GM18507 (cell line): ENCODE results near the gene SCAF4.
"Not testable (repeated sequence)": the region's sequence is repeated elsewhere in the genome, so short reads cannot be mapped to it uniquely, and the experiment has no call there.

Source experiments
- DNase-seq: peaks from one replicate; pipeline ENCODE4 v3.0.0; 2011; ENCODE audit warnings: low read depth; ENCODE audit not compliant: insufficient read length; ENCODE audit errors: extremely low spot score
- FAIRE-seq: peaks from 2 replicates; lab custom pipeline; 2011; peaks lifted over from hg19 to GRCh38; lab: Jason Lieb, UNC

Gene SCAF4

GRCh38 chr21:31682620-31683019 lies 49.3 kb downstream of the SCAF4 start:
- DNase-seq (no peak), FAIRE-seq (no peak)

- no peak for FAIRE-seq
- DNase-seq: no peak
Measured at GRCh38 chr21:31678478-31678877, 53.4 kb downstream of the SCAF4 start.

GRCh38 chr21:31677047-31677446 lies 54.9 kb downstream of the SCAF4 start:
- no peak for FAIRE-seq
- no peak for DNase-seq

GRCh38 chr21:31675960-31676359 lies 56.0 kb downstream of the SCAF4 start:
- FAIRE-seq (no peak), DNase-seq (no peak)

DNA sequence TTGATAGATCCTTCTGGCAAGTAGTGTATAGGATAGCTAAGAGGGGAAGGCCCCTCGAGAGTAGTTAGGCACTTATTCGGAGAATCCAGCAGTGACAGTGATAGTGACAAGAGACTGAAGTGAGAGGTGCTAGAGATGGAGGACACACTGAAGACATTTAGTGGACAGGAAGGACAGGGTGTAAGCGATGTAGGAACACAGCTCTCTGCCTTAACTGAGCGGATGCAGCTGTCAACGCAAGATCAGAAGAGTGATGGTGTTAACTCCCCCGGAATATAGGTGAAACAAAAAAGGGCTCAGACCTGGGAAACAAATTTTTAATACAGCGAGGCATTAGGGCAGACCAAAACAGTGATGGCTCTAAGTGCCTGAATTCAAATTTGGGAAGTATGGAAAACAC lies 56.6 kb downstream of the SCAF4 start:
- FAIRE-seq (no peak), DNase-seq (no peak)

DNA sequence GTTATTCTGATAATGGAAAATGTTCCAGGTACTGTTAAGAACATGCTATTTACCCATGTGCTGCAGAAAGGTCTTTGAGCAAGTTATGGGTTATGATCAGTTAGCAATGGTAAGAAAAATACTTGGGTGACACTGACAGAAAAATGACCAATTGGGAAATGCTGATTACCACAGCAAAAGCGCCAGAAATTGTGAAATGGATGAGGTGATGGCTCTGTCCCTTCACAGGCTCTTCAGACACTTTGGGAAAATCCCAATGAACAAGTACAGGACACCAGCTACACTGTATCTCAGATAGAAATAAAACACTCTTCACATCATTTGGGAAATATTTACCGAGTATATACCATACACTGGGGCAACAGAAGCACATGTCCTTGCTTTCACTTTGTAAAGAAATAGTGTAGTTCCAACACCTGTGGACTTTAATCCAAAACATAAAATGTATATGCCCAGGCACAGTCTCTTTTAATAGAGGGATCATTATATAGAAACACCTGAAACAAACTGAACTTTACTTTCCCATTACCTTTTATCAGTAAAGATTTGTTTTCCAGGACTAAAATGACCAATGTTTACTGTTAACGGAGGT lies 58.5 kb downstream of the SCAF4 start:
- DNase-seq (no peak), FAIRE-seq (no peak)

DNA sequence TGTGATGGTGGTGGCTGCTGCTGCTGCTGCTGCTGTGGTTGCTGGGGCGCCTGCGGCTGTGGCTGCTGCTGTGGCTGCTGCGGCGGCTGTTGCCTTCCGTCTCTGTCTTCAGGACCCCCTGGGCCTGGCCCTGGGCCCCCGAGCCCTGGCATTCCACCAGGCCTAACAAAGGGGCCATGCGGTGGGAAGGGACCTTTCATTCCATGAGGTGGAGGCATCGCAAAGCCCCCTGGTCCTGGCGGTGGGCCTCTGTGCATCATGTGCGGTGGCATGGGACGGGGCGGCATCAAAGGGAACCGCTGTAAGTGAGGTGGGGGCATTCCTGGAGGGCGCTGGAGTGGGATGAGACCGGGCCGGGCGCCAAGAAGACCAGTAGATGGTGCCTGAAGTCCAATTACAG lies 60.0 kb downstream of the SCAF4 start:
- FAIRE-seq (no peak), DNase-seq (no peak)

DNA sequence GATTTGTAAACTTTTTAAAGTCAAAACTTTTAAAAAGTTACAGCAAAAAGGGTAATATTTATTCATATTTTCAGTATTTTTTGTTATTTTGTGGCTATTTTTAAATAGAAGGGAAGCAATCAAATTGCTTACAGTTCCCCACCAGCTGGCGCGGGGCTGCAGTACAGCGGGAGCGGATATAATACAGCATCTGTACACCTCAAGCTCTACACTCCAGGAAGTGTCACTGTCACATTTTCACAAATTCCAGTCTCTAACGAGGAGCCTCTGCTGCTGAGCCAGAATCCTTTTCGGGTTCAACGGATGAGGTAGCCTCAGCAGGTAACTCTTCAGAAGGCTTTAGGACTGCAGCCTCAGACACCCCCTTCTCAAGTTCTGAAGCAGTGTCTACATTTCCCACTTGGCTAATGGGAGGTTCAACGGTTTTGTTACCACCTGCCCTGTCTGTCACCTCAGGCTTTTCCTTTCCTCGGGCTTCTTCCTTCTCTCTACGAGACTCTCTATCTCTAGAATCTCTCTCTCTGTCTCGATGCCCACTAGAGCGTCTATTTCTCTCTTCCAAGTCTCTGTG lies 60.7 kb downstream of the SCAF4 start:
- DNase-seq (no peak), FAIRE-seq (no peak)

DNA sequence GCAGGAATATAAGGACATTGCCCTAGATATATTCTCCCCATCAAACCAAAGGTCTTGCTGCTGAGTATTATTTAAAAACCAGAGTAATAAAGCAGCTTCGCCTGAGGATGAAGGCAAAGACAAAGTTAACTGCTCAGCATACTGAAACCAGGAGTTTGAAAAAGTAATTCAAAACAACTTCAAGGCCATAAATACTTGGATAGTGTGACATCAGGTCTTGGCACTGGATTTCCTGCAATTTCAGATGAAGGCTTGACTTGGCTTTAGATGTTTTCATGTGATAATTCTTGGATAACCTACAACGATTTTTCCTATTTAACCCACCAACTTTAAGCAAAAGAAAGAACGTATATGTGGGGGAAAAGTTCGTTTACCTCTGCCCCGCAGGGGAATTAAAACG lies 61.8 kb downstream of the SCAF4 start:
- DNase-seq (no peak), FAIRE-seq (no peak)

DNA sequence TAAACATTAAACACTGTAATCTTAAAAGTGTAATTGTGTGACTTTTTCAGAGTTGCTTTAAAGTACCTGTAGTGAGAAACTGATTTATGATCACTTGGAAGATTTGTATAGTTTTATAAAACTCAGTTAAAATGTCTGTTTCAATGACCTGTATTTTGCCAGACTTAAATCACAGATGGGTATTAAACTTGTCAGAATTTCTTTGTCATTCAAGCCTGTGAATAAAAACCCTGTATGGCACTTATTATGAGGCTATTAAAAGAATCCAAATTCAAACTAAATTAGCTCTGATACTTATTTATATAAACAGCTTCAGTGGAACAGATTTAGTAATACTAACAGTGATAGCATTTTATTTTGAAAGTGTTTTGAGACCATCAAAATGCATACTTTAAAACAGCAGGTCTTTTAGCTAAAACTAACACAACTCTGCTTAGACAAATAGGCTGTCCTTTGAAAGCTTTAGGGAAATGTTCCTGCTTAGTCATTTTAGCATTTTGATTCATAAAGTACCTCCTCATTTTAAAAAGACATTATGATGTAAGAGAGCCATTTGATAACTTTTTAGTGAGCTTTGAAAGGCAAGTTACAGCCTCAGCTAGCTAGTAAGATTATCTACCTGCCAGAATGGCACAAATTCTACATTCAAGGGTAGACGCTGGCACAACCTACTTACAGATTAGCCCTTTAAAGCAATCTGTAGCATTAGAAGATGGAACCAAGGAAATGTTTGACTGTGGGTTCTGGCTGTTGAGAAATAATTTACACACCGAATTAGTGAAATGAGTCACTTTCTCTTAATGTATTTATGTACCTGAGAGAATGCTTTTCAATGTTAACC lies 63.0 kb downstream of the SCAF4 start:
- DNase-seq (no peak), FAIRE-seq (peak; percentile 44)

DNA sequence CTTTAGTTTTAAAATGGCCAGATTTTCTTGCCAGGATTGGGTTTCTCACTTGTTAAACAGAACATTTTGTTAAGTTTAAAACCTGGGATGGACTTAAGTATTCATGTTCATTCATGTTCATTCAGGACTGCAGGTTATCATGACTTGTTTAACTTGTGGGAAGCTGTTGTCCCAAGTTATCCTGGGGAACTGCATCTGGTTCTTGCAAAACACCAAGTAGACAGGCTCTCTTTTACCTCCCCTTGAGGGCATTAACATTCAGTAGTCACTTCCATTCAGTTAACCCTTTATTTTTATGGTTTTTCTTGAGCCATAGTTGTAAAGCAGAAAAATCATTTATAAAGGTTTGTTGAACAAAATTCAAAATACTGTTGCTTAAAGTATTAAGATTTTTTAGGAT lies 64.3 kb downstream of the SCAF4 start:
- DNase-seq (no peak), FAIRE-seq (no peak)

DNA sequence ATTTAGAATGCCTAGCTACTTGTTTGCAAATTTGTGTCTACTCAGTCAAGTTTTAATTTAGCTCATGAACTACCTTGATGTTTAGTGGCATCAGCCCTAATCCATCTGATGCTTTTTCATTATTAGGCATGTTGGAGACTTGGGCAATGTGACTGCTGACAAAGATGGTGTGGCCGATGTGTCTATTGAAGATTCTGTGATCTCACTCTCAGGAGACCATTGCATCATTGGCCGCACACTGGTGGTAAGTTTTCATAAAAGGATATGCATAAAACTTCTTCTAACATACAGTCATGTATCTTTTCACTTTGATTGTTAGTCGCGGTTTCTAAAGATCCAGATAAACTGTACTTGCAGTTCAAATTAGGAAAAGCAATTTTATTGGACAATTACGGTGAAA lies 64.8 kb downstream of the SCAF4 start:
- no peak for FAIRE-seq
- DNase-seq: no peak

GRCh38 chr21:31666445-31667010 lies 65.4 kb downstream of the SCAF4 start:
- DNase-seq (no peak), FAIRE-seq (no peak)

- not testable (repeated sequence) for FAIRE-seq, DNase-seq
Measured at GRCh38 chr21:31665869-31666268, 66.0 kb downstream of the SCAF4 start.

DNA sequence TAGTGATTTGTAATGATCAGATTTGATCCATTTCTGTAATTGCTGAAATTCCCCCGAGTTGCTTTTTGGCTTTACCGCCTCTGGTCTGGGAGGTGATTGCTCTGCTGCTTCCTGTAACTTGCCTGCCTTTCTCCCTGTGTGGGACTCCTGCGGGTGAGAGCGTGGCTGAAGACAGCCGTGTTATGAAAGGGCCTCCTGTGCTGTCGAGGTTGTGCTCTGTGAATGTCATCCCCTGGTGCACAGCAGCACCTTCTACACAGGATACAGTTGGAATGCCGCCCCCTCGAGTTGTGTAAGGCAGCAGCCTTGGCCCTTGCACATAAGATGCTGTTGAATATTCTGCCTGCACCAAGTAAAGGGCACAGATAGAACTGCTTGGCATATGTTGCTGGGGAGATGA lies 66.5 kb downstream of the SCAF4 start:
- no peak for DNase-seq
- FAIRE-seq: no peak

- DNase-seq (no peak), FAIRE-seq (no peak)
Measured at GRCh38 chr21:31663584-31664249, 68.2 kb downstream of the SCAF4 start.

- FAIRE-seq (no peak), DNase-seq (no peak)
Measured at GRCh38 chr21:31660591-31660990, 71.3 kb downstream of the SCAF4 start.

- FAIRE-seq: no peak
- no peak for DNase-seq
Measured at GRCh38 chr21:31660259-31660565, 71.7 kb downstream of the SCAF4 start.

- DNase-seq (peak; percentile 98), FAIRE-seq (peak; percentile 86)
Measured at GRCh38 chr21:31659536-31660258, 72.2 kb downstream of the SCAF4 start, which contains the start of gene SOD1. SOD1 (plus strand) TSS chr21:31659693; CDS start chr21:31659770, 77 bp downstream.

- FAIRE-seq: no peak
- DNase-seq: no peak
Measured at GRCh38 chr21:31659286-31659535, 72.7 kb downstream of the SCAF4 start.
